Neural cell (in vitro differentiated cells): ENCODE measurements around the gene DNM1L. TPM values are rescaled to one million over a fixed set of nuclear protein-coding genes. Genes with fewer than 3 reads are reported as not detected.
A peak's percentile ranks its signal among the peaks of the same experiment; 100 is the strongest.

Experiments used
- H2AFZ ChIP-seq: fragments of 200-600, 300-800 bp; sonication (generic), shearing (Covaris generic); 2 replicates; pipeline ENCODE4 v1.6.0; 2014; ENCODE audit warnings: low read depth, mild to moderate bottlenecking, antibody characterized with exemption, low read length, moderate library complexity
- H3F3A ChIP-seq: fragments of 200-600 bp; shearing (Covaris generic); 2 replicates; pipeline ENCODE4 v1.6.1; 2016; ENCODE audit warnings: mild to moderate bottlenecking, moderate library complexity, mixed read lengths, antibody characterized with exemption, low read length; ENCODE audit not compliant: insufficient read depth, poor library complexity, severe bottlenecking
- H3K27ac ChIP-seq: fragments of 200-600, 300-800 bp; sonication (generic), shearing (Covaris generic); 2 replicates; pipeline ENCODE4 v1.5.1; 2014; ENCODE audit warnings: mild to moderate bottlenecking, low read length, moderate library complexity
- H3K27me3 ChIP-seq: fragments of 300-800, 200-600 bp; sonication (generic), shearing (Covaris generic); 2 replicates; pipeline ENCODE4 v1.6.0; 2014; ENCODE audit warnings: mild to moderate bottlenecking, low read depth, low read length, moderate library complexity; ENCODE audit not compliant: insufficient read depth
- H3K36me3 ChIP-seq: fragments of 300-800, 200-600 bp; sonication (generic), shearing (Covaris generic); 2 replicates; pipeline ENCODE4 v1.5.1; 2014; ENCODE audit warnings: mild to moderate bottlenecking, antibody characterized with exemption, low read length, moderate library complexity; ENCODE audit not compliant: insufficient read depth
- H3K4me2 ChIP-seq: fragments of 300-800, 200-600 bp; sonication (generic), shearing (Covaris generic); 2 replicates; pipeline ENCODE4 v1.6.0; 2014; ENCODE audit warnings: mild to moderate bottlenecking, low read length
- H3K4me3 ChIP-seq: fragments of 300-800, 200-600 bp; sonication (generic), shearing (Covaris generic); 2 replicates; pipeline ENCODE4 v1.5.1; 2014; ENCODE audit warnings: mild to moderate bottlenecking, low read length, moderate library complexity
- H3K79me2 ChIP-seq: fragments of 200-600 bp; shearing (Covaris generic); replicated peaks from 2 replicates; pipeline ENCODE4 v1.6.0; 2014; ENCODE audit warnings: mild to moderate bottlenecking, low read length, moderate library complexity; ENCODE audit not compliant: insufficient read depth
- H3K9ac ChIP-seq: fragments of 300-800, 200-600 bp; sonication (generic), shearing (Covaris generic); 2 replicates; pipeline ENCODE4 v1.6.1; 2016; ENCODE audit warnings: mild to moderate bottlenecking, low read length, mixed read lengths
- H3K9me2 ChIP-seq: fragments of 200-600 bp; shearing (Covaris generic); 2 replicates; pipeline ENCODE4 v1.6.1; 2016; ENCODE audit warnings: mild to moderate bottlenecking, low read length, mixed read lengths; ENCODE audit not compliant: insufficient read depth
- H3K9me3 ChIP-seq: fragments of 200-600, 300-800 bp; sonication (generic), shearing (Covaris generic); 2 replicates; pipeline ENCODE4 v1.6.1; 2016; ENCODE audit warnings: mild to moderate bottlenecking, mixed run types, low read length, moderate library complexity, mixed read lengths
- H4K20me1 ChIP-seq: fragments of 200-600 bp; shearing (Covaris generic); 2 replicates; pipeline ENCODE4 v1.6.1; 2016; ENCODE audit warnings: mild to moderate bottlenecking, mixed run types; ENCODE audit not compliant: insufficient read depth
- EP300 ChIP-seq: fragments of 450-650 bp; conservative IDR thresholded peaks from 2 replicates; pipeline ENCODE4 v1.6.1; 2014; ENCODE audit warnings: antibody characterized with exemption, mild to moderate bottlenecking, moderate library complexity; ENCODE audit not compliant: poor library complexity, severe bottlenecking
- EZH2 ChIP-seq: fragments of 200-600, 300-800 bp; shearing (Covaris generic), sonication (generic); IDR thresholded peaks from 2 replicates; pipeline ENCODE4 v1.6.1; 2014; ENCODE audit warnings: antibody characterized with exemption, low read length, borderline replicate concordance, mild to moderate bottlenecking; ENCODE audit not compliant: insufficient read depth, poor library complexity, severe bottlenecking
- MXI1 ChIP-seq: fragments of 450-650 bp; conservative IDR thresholded peaks from 2 replicates; pipeline ENCODE4 v1.6.1; 2014; ENCODE audit warnings: antibody characterized with exemption, mild to moderate bottlenecking; ENCODE audit not compliant: poor library complexity, severe bottlenecking
- POLR2AphosphoS5 ChIP-seq: IDR thresholded peaks from 2 replicates; pipeline ENCODE4 v1.6.1; 2012
- RAD21 ChIP-seq: fragments of 450-650 bp; conservative IDR thresholded peaks from 2 replicates; pipeline ENCODE4 v1.6.1; 2014; ENCODE audit warnings: antibody characterized with exemption, mild to moderate bottlenecking, moderate library complexity
- REST ChIP-seq: IDR thresholded peaks from 2 replicates; pipeline ENCODE4 v1.6.1; 2012; ENCODE audit warnings: borderline replicate concordance
- SMC3 ChIP-seq: fragments of 450-650 bp; conservative IDR thresholded peaks from 2 replicates; pipeline ENCODE4 v1.6.1; 2014; ENCODE audit warnings: antibody characterized with exemption, mild to moderate bottlenecking, moderate library complexity; ENCODE audit not compliant: poor library complexity
- TAF1 ChIP-seq: IDR thresholded peaks from 2 replicates; pipeline ENCODE4 v1.6.1; 2012; ENCODE audit warnings: low read depth
- polyA plus RNA-seq: library from polyadenylated mRNA; depleted of rRNA; stranded (reverse); fragments of >200 nt; gene quantifications from 2 replicates; pipeline ENCODE4 v1.2.3, GENCODE V29; 2014
- TF ChIP-seq, protein P1 (sequence below): fragments of 450-650 bp; IDR thresholded peaks from 2 replicates; pipeline ENCODE4 v1.5.1; 2014; ENCODE audit warnings: antibody characterized with exemption, mild to moderate bottlenecking, moderate library complexity; ENCODE audit not compliant: poor library complexity, severe bottlenecking

The DNM1L gene
- polyA plus RNA-seq, 1 donor from 2014 or later, result 182 TPM

DNA sequence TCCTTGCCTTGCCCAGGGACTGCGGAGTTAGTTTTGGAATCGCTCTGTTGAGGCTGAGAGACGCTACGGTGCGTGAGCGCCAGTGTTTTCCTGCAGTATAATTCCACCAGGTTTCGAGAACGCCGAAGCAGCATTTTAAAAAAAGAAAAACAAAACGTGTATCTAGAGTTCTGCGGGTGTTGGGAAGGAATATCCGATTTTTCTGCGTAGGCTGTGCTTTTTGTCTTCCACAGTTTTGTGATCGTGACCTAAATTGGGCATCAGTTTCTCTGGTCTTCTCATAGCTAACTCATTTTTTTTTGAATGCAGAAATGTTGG lies 778 bp downstream of the DNM1L start:
- Histone ChIP-seq H3K9me3 (no peaks in the 10 kb centered on the region), H3K9me2 (no peaks in the 10 kb centered on the region), H3K79me2 (peaks cover 44% of the 10 kb centered on the region), H4K20me1 (no peaks in the 10 kb centered on the region), H2AFZ (peak overlapping the region; percentile 90), H3F3A (peaks cover 6% of the 10 kb centered on the region), H3K9ac (peak overlapping the region; percentile 88), H3K36me3 (no peaks in the 10 kb centered on the region), H3K4me3 (peak overlapping the region; percentile 95), H3K27me3 (no peaks in the 10 kb centered on the region), H3K27ac (peak overlapping the region; percentile 87), H3K4me2 (peak overlapping the region; percentile 80)
- no peak for TF ChIP-seq RAD21
- TF ChIP-seq EP300, result no peak
- no peak for TF ChIP-seq EZH2
- no peak for TF ChIP-seq SMC3
- TF ChIP-seq POLR2AphosphoS5, result no peak
- TF ChIP-seq MXI1, result no peak
- TF ChIP-seq TAF1, result no peak
- TF ChIP-seq, protein P1, sequence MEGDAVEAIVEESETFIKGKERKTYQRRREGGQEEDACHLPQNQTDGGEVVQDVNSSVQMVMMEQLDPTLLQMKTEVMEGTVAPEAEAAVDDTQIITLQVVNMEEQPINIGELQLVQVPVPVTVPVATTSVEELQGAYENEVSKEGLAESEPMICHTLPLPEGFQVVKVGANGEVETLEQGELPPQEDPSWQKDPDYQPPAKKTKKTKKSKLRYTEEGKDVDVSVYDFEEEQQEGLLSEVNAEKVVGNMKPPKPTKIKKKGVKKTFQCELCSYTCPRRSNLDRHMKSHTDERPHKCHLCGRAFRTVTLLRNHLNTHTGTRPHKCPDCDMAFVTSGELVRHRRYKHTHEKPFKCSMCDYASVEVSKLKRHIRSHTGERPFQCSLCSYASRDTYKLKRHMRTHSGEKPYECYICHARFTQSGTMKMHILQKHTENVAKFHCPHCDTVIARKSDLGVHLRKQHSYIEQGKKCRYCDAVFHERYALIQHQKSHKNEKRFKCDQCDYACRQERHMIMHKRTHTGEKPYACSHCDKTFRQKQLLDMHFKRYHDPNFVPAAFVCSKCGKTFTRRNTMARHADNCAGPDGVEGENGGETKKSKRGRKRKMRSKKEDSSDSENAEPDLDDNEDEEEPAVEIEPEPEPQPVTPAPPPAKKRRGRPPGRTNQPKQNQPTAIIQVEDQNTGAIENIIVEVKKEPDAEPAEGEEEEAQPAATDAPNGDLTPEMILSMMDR, result no peak
- TF ChIP-seq REST, result no peak

DNA sequence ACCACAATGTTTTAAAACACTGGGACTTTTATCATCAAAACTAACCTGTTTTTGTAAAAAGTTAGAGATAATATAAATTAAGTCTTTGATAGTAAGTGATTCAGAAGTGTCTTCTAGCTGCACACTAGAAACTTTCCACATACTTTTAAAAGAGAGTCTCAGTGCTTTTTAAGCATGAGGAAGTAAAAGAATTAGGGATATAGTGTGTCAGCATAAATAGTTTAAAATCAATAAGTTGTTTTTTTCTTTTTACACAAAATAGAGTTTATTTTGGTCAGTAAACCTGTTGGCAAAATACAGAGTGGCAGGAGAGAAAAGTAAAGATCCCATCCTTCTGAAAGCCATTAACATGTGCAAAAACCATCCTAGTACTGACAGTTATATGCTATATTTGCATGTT lies 1.7 kb downstream of the DNM1L start:
- H3K9ac ChIP-seq, result no peak overlapping the region
- no peaks in the 10 kb centered on the region for H3K27me3 ChIP-seq
- H3F3A ChIP-seq, result peaks cover 6% of the 10 kb centered on the region
- H3K27ac ChIP-seq, result no peak overlapping the region
- peaks cover 48% of the 10 kb centered on the region for H3K79me2 ChIP-seq
- peak overlapping the region; percentile 95 for H3K4me3 ChIP-seq
- TF ChIP-seq EP300, result no peak
- TF ChIP-seq RAD21, result no peak
- no peak for TF ChIP-seq SMC3
- no peak for TF ChIP-seq REST
- TF ChIP-seq, protein P1, result no peak
- no peak for TF ChIP-seq MXI1
- no peaks in the 10 kb centered on the region for H3K9me3 ChIP-seq
- H2AFZ ChIP-seq, result no peak overlapping the region
- no peaks in the 10 kb centered on the region for H4K20me1 ChIP-seq
- H3K36me3 ChIP-seq, result no peaks in the 10 kb centered on the region
- peak overlapping the region; percentile 80 for H3K4me2 ChIP-seq
- no peaks in the 10 kb centered on the region for H3K9me2 ChIP-seq
